GM19240 (cell line): ENCODE results near the gene PTBP2.

Experiments used
- DNase-seq: peaks from one replicate; pipeline ENCODE4 v3.0.0; 2011; ENCODE audit warnings: low spot score; ENCODE audit not compliant: insufficient read length

The PTBP2 gene

DNA sequence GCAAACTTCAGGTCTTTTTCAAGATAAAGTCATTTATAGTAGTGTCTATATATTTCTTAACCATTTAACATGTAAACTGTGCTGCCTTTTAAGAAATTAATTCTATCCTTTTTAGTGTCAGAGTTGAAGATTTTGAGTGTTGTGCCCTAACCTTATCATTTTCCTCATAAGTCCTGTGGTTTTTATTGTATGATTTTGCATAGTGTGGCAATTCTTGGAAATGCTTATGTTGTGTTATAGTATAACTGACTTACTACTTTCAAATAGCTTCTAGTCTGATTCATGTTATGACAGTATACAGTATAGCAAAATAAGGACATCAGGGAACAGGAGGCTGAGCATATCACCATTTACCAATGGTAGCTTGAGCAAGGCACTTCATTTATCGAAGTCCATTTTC is 99.1 kb downstream of the PTBP2 start:
- no peak for DNase-seq

DNA sequence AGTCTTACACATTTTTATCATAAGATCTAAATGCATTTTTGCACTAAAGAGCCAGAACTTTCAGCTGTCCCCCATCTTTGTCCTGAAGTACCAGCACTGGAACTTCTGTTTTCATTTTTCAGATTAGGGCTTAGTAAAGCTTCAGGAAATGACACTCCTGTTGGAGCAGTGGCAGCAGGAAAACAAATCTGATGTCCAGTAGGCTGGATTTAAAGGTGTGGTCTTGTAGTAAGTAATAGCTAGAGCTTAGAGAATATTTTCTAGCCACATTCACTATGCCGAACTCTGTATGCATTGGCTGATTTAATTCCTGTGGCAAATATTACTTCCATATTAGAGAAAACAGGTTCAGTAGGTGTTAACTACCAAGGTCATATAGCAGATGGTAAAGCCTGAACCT is 103.6 kb downstream of the PTBP2 start:
- no peak for DNase-seq

DNA sequence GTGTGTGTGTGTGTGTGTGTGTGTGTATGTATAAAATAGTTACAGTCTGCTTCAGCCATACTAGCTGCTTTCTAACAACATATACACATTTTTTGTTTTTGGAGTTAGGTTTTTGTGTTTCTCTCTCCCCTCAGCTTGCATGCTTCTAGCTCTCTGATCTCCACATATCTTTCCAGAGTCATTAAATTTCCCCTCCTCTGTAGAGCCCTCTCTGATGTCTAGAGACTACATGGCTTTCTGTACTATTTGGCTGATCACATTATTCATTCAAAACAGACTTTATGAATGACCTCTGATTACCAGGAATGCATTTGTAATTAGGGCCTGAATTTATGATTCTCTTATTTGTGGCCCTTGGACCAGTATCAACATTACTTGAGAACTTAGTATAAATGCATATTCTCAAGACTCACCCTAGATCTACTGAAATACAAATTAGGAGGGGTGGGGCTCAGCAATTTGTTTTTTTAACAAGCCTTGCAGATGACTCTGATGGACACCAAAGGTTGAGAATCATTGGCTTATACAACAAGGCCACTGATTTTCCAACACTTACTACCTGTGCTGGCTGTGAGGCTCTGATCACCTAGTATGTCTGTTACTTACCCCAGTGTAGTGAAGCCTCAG is 104.5 kb downstream of the PTBP2 start:
- DNase-seq: no peak

DNA sequence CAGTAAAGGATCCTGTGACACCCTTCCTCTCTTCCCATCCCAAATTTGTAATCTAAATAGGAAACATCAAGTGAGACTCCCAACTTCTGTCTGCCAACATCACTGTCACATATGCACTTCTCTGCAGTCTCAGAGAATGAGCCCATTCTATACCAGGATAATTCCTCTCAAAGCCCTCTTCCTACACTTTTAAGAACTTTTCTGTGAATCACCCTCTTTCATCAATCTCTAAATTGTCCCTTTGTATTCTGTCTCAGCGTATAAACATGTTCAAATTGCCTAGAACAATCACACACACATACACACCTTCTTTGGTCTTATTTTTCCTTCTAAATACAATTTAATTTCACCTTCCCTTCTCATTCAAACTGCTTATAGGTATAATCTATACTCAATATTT is 111.8 kb downstream of the PTBP2 start:
- no peak for DNase-seq

DNA sequence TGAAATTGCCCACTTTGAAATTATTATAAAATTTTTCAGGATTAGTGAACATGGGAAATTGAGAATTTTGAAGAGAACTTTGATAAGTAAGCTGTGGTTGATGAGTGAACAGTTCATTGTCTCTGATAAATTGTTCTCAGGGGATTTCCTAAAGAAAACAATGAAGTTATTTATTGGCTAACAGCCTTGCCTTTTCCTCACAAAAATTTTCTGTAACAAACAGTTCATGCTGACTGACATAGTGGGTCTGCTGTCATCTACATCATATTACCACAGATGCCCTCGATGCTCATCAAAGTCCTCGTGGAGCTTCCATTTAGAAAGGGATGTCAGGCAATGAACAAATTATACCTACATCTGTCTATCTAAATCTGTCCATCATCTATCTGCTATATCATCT is 113.4 kb downstream of the PTBP2 start:
- no peak for DNase-seq

DNA sequence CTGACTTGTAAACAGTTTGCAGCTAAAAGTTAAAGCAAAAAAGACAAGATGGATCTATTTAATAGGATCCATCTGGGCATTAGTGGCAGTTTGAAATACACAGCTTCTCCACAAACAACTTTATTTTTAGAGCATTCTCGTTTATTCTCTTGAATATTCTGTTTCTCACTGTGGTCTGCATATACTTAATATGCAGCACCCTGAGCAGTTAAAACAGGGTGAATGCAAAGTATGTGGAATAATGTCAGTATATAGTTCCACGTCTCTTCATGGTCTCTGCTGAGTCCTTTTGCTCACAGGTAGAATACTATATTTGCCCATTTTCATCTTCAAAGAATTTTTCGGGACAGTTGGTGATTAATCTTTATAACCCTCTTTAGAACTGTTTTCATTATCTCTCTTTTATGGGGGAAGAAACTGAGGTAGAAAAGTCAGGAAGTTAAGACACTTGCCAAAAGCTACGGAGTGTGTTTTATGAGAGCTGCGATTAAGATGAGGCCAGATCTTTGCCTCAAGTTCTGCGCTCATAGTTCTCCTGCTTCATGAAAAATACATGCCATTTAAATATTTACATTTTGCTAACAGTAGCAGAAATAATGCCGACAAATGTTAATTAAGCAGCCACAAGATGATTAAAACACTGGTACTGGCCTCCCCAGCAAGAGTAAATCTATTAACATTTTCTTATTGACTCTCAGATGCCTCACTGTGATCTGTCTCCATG is 115.6 kb downstream of the PTBP2 start:
- no peak for DNase-seq

DNA sequence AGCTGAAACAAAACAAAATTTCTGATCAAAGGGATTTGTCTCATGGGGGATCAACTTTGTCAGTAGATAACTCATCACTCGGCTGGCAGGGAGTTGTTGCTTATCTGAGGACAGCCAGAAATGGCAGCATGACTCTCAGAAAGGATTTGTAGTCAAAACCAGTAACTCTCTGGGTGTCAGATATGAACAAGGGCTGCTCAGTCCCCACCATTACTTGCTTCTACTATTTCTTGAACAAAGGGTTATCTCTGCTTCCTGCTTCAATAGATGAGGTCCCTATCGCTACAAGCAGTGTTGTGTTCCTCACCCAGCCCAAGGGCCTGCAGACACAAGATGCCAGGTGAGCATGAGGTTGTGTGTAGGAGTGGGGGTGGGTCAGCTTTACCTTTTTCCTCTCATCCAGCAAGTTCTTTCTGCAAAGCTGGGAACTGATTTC is 116.2 kb downstream of the PTBP2 start:
- no peak for DNase-seq

DNA sequence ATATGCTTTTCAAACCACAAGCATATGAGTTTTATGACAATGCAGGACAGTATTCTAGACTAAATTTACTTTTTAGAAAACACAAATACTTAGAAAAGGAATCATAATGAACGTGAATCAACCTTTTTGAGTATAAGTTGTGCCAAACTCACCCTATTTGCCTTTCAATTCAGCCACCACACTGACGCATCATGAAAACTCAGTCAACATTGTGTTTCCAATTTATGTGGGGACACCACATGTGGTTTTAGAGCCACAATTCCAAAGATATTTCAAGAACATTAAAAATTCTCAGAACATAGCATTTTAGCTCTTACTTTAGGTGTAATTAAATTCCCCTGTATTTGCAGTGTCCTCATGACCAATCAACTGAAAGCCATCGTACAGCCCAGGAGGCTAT is 118.8 kb downstream of the PTBP2 start:
- DNase-seq: no peak

DNA sequence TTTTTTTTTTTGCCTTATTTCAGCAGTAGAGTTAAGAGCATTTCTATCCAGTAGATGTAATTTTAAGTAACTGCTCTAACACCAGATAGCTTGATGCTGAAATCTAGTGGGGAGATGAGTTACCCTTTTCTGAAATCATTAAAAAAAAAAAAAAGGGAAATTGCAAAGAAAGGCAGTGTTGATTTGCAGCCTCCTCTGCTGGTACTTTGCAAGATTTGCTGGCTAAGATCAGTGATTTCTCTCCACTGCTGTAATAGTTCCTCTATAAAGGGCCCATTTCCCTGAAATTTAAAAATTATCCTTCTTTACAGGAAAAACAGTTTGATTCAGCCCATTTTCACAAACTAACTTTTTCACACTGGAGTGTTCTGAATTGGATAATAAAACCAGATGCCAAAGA is 120.6 kb downstream of the PTBP2 start:
- DNase-seq: no peak

DNA sequence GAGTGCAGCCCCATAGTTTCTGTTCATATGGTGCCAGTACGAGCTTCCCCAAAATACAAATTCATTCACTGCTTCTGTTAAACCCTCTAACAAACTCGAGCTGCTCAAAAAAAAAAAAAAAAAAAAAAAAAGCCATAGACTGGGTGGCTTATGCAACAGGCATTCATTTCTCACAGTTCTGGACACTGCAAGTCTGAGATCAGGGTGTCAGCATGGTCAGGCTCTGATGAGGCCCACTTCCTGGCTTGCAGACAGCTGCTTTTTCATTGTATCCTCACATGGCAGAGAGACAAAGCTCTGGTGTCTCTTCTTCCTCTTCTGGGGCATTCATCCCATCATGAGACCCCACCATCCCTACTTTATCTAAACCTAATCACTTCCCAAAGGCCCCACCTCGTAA is 121.6 kb downstream of the PTBP2 start:
- DNase-seq: no peak

DNA sequence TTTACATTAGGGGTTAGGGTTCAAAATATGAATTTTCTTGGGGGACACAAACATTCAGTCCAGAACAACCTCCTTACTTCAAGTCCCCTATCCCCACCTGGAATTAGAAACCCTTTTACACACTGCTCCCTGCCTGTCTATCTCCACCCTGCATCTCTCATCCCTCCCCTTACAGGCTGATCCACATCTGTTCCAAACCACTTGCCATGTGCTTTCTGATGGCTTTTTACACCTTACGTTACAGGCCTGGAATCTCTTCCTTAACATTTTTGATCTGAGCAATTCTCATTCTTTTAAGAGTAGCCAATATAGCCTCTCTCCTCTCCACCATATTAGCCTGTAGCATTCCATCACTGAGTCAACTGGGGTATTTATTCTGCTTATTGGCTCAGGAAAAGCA is 122.0 kb downstream of the PTBP2 start:
- no peak for DNase-seq

DNA sequence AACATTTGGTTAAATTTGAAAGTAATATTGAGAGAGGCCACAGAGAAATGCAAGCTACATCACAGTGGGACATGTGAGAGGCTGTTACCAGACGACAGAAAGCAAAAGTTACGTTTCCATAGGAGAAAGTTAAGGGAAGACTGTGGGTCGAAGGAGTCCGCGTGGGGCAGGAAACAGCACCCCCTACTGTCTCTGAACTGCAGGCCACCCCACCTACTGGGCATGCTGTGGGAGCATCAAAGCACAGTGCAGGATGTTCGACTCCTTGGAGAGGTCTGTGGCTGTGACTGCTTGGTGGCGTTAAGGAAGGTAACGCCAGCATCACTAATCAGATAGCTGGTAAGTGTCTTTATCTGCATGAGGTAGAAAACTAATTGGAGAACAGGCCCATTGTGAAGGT is 123.9 kb downstream of the PTBP2 start:
- DNase-seq: peak; percentile 3

DNA sequence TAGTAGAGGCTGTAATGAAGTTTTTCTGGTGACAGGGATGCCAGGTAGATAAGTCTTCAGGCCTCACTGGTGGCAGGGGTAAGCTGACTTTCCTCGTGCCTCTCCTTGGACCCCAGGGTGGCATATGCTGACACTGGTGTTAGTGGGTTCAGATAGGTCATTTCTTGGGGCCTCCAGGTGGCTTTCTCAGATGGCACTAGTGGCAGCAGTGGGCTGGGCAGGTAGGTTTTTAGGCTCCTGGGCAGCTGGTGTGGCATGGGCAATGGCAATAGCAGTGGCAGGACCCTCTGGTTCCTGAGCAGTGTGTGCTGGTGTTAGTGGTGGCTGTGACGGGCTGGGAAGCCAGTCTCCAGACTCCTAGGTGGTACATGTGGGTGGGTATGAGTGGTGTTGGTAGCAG is 140.3 kb downstream of the PTBP2 start:
- DNase-seq: no peak

DNA sequence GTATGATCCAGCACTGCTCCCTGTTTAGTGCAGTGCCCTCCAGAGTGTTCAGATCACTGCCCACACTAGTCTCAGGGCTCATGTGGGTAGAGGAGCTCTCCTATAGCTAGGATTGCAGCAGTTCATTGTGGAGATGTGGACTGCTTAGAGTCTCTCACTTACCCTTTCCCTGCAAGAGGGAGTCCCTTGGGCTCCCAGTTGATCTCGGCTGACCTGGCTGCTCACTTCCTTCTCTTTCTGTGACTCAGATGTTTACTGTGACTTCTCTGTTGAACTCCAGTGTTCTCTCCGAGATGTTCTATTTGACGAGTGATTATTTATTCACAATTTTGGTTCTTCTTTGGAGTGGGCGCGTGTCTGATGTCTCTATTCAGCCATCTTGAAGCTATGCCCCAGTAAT is 141.9 kb downstream of the PTBP2 start:
- DNase-seq: no peak
